Vagina (tissue), 2 donors: ENCODE measurements around the gene SLC6A3.

ENCODE experiments used
- CTCF ChIP-seq, 3 experiments: fragments of 450-650 bp in 2 of 3; fragments of 200-600 bp in 1 of 3; sonication (generic) in 1 of 3; IDR thresholded peaks; one replicate each; pipeline ENCODE4 v1.5.1; 2017 to 2019; ENCODE audit warnings: antibody characterized with exemption in 3 of 3, mild to moderate bottlenecking in 2 of 3, moderate library complexity in 2 of 3
- POLR2A ChIP-seq, 2 donors: fragments of 450-650 bp; IDR thresholded peaks; one replicate each; pipeline ENCODE4 v1.6.1; 2017; ENCODE audit warnings: antibody characterized with exemption in 2 of 2, mild to moderate bottlenecking in 2 of 2, moderate library complexity in 2 of 2

GRCh38 chr5:1463326-1464095 lies 18.3 kb upstream of the SLC6A3 start:
- TF ChIP-seq POLR2A (IDR thresholded peaks at IDR 0.05) (no peak), CTCF (IDR thresholded peaks at IDR 0.05) (no peak)
